PFSK-1 (cell line): ENCODE data around the gene CTBP1.

Experiments
- FOXP2 ChIP-seq: optimal IDR thresholded peaks from 2 replicates; pipeline ENCODE3; 2011; ENCODE audit warnings: borderline replicate concordance, control low read depth, inconsistent platforms; ENCODE audit not compliant: insufficient read depth; ENCODE audit errors: extremely low read length, extremely low read depth
- POLR2AphosphoS5 ChIP-seq: IDR thresholded peaks from 2 replicates; pipeline ENCODE4 v1.6.1; 2012; ENCODE audit warnings: low read depth, mild to moderate bottlenecking, control low read depth, low read length, moderate library complexity
- REST ChIP-seq, 2 experiments: IDR thresholded peaks; 2 replicates each; pipeline versions ENCODE4 v1.6.1 to v1.8.0; 2011 to 2012; ENCODE audit warnings: low read depth in 2 of 2, low read length in 2 of 2, control low read depth in 1 of 2, inconsistent platforms in 1 of 2, mild to moderate bottlenecking in 1 of 2, moderate library complexity in 1 of 2; ENCODE audit not compliant: insufficient read depth in 1 of 2
- SIN3A ChIP-seq: IDR thresholded peaks from 2 replicates; pipeline ENCODE4 v1.6.1; 2012; ENCODE audit warnings: mild to moderate bottlenecking, low read length, moderate library complexity, borderline replicate concordance; ENCODE audit not compliant: insufficient read depth
- TAF1 ChIP-seq: IDR thresholded peaks from 2 replicates; pipeline ENCODE4 v1.6.1; 2012; ENCODE audit warnings: low read length, control low read depth, borderline replicate concordance; ENCODE audit not compliant: insufficient read depth

- no peak for TF ChIP-seq TAF1
- no peak for TF ChIP-seq SIN3A
- TF ChIP-seq POLR2AphosphoS5 = no peak
- TF ChIP-seq REST (IDR thresholded peaks at IDR 0.05; ENCODE audit: insufficient read depth in 1 of 2, low read depth in 2 of 2, low read length in 2 of 2) = no peak
- no peak for TF ChIP-seq FOXP2
These were observed 84.9 kb downstream of the CTBP1 start for GRCh38 chr4:1164040-1164439.
